Activated CD4-positive, alpha-beta T cell treated with anti-CD3 and anti-CD28 coated beads, Interleukin-2, amount 50 U/mL, for 4 hours (primary cell): ENCODE results near the gene C8G.

Experiments used
- DNase-seq, 2 experiments: peaks; one replicate each; pipeline ENCODE4 v3.0.0-alpha.2; 2020

The C8G gene

DNA sequence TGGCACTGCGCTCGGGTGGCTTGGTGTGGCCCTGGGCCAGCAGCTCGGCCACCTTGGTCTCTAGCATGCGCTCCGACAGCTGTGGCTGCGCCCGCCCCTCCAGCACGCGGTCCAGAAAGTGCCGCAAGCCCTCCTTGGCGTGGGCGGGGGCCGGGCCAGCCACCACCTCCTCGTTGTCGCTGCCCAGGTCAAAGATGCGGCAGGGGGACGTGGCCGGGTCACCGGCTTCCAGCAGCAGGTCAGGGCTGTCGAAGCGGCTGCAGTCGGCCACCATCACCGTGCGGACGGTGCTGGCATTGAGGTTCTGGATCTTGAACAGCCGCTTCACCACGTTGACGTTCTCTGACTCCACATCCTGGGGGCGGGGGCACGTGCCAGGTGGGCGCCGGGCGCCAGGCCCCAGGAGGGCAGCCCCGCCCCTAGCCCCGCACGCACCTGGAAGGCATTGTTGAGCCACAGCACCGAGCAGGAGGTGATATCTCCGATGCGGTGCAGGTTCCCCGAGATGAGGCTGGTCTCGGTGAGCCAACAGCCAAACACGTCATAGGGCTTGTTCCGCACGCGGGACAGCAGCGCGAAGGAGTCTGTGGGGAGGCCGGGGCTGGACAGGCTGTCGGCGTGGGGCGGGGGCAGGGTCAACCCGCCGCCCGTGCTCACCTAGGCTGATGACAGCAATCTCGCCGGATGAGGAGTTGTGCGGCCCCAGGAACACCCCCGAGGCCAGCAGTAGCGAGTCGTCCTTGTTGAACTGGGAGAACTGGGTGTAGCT lies 2.7 kb upstream of the C8G start:
- DNase-seq = no peak

DNA sequence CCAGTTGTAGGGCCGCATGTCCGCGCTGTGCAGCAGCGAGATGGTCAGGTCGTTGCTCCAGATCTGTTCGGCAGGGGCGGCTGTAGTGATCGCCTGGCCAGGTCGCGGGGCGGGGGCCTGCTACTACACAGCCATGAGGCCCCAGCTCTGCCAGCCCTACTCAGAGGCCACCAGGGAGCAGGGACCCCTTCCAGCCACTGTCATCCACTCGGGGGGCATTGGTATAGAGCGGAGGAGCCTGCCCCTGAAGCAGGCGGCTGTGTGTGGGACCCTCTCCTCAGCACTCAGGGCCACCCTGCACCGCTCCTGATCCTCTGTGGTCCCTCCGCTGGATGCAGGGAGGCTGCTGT lies 2.2 kb upstream of the C8G start:
- DNase-seq = no peak

DNA sequence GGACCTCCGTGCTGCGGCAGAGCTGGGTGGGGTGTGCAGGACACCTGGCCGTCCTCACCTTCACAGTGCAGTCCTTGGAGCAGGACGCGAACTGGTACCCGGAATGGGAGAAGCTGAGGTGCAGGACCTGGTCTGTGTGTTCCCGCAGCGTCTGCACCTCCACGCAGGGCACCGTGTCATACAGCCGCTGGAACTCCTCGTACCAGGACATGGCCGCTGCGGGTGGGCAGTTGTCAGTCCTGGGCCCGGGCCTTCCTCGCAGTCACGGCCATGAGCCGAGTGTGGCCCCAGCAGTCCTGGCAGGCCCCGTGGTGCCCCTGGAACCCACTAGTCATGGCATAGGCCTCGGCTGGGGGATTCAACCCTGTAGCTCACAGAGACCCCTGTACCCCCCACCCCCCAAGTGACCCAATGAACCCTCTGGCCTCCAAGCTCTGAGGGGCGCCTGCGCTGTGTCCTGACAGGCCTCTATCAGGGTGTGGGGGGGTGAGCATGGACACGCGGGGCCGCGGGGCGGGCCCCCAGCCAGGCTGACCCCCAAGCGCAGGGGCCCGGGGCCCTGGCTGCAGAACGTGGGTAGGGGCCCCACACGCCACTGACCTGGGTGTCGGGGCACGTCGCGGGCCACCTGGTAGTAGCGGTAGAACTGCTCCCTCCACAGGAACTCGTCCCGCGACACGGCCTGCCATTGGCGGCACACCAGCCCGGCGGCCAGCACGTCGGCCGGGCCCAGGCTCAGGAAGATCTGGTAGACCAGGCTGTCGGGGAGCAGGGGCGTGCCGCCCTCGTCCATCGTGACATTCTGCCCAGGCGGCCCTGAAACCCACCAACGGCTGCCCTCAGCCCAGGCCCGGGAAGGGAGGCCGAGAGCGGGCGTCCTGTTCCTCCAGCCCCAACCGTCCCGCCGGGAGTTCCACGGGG lies 1.5 kb upstream of the C8G start:
- no peak for DNase-seq

DNA sequence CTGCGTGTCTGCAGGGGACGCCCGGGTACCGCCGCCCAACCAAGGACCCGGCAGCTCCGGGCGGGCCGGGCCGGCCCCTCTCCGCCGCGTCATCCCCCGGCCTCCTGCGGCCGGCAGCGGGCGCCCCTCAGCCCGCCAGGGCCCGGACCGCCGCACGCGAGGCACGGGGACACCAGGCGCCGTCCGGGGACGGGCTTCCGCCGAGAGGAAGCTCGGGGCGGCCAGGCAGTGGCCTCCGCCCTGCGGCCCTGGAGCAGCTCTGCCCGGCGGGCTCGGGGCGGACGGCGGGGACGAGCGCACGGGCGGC lies 878 bp upstream of the C8G start:
- no peak for DNase-seq

DNA sequence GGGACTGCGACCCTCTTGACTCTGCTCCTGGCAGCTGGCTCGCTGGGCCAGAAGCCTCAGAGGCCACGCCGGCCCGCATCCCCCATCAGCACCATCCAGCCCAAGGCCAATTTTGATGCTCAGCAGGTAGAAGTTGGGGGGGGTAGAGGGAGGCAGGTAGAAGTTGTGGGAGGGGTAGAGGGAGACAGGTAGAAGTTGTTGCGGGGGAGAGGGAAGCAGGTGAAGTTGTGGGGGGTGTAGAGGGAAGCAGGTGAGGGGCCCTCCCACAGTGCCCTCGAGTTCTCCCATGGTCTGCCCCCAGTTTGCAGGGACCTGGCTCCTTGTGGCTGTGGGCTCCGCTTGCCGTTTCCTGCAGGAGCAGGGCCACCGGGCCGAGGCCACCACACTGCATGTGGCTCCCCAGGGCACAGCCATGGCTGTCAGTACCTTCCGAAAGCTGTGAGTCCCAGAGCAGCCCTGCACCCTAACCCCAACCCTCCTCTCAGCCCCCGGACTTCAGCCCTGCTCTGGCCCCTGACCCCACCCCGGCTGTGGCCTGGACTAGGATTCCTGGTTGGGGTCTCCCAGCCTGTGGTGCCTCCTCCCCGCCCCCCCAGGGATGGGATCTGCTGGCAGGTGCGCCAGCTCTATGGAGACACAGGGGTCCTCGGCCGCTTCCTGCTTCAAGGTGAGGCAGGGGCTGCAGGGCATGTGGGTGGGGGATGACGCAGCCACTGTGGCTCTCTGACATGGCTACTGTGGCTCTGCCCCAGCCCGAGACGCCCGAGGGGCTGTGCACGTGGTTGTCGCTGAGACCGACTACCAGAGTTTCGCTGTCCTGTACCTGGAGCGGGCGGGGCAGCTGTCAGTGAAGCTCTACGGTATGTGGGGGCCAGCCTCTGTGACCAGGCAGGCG lies 537 bp downstream of the C8G start:
- no peak for DNase-seq

DNA sequence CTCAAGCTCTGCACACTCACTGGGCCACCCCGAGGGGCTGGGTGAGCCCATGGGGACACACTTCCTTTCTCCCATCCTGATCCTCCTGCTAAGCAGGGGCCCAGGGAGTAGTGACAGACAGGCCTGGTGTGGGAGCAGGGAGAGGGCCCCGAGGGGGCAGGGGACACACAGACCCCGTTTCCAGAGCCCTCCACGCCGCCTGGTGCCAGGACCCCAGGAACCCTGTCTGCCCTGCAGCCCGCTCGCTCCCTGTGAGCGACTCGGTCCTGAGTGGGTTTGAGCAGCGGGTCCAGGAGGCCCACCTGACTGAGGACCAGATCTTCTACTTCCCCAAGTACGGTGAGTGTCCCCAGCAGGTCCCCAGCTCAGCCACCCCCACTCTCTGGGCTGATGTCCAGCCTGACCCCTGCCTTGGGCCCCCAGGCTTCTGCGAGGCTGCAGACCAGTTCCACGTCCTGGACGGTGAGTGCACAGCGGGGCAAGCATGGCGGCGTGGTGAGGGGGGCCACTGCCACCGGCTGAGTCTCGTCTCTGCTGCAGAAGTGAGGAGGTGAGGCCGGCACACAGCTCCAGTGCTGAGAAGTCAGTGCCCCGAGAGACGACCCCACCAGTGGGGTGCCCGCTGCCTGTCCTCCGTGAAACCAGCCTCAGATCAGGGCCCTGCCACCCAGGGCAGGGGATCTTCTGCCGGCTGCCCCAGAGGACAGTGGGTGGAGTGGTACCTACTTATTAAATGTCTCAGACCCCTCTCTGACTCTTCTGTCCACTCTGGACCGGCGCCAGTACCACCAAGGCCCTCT lies 1.4 kb downstream of the C8G start:
- DNase-seq = no peak

DNA sequence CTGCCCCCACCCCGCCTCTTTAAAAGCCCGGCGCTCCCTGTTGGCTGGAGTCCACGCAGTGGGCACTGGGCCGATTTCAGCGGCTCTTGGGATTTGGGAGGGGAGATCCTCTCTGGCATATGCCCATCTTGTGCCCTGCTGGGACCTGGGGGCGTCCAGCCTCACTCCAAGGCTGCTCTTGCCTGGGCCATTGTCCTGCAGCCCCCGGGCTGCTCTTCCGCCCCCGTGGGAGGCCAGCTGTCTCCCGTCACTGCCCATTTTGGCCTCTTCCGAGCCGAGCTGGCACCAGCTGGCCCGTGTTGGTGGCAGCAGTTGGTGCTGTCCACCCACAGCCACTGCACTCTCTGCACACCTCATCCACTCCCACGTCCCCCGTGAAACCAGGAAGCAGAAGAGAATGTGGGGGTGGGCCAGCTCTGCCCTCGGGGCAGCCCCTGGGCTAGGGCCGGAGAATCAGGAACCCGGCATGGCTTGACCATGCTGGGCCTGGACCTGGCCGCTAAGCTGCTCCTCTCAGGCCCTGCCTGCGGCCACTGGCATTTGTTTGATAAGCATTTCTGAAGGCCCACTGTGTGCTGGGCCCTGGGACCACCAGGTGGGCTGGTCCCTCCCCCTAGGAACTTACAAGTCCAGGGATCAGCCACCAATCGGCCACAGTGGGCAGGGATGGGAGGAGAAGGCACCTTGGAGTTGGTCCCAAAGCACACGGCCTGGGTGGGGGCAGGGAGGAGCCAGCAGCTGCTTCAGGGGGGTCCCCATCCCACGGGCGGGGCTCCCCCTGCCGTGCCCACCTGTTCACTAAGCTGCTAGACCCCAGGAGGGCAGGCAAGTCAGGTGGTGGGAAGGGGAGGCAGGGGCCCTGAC lies 2.2 kb downstream of the C8G start:
- no peak for DNase-seq

DNA sequence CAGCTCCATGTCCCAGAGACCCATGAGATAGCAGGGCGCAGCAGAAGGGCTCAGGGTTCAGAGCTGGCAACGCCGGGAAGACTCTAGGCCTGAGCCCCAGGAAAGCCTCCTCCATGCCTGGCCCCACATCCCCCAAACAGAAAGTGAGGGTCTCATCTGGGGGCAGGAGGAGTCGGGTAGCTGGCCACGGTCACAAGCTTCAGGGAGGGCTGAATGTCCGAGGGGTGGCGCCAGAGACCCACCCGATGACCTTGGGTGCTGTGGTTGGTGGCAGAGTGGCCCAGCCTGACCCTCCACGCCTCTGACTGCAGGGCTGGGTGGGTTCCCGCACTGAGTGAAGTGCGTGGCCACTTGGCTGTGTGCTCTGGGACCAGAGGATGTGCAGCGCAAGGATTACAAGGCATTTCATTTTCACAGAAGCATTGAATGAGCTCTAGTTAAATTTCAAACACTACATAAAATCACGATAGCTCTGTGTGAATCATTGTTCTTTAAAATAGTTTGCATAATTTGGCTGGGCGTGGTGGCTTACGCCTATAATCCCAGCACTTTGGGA lies 3.0 kb downstream of the C8G start:
- DNase-seq = no peak

DNA sequence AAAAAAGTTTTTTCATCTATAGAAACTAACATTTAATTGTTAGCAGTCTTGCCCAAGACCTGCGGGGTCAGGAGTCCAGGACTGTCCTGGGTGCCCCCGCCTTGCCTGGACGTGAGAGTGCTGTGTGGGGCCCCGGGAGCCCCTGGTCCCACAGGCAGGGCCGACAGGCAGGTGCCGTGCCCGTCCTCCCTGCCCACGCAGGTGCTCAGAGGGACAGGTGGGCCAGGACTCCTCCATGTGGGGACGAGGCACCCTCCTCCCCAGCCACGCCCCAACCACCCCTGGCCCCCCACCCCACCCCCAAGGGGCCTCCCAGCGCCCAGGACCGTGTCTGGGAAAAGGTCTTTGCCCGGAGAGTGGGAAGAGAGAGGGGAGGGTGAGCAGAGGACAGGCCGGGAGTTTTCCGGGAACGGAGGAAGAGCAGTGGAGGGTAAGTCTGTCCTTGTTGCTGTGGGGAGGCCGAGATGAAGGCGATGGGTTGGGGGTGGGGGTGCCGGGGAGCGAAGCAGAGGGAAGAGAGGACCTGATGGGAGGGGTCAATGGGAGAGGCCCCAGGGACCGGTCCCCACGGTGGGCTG lies 4.3 kb downstream of the C8G start:
- DNase-seq = no peak

DNA sequence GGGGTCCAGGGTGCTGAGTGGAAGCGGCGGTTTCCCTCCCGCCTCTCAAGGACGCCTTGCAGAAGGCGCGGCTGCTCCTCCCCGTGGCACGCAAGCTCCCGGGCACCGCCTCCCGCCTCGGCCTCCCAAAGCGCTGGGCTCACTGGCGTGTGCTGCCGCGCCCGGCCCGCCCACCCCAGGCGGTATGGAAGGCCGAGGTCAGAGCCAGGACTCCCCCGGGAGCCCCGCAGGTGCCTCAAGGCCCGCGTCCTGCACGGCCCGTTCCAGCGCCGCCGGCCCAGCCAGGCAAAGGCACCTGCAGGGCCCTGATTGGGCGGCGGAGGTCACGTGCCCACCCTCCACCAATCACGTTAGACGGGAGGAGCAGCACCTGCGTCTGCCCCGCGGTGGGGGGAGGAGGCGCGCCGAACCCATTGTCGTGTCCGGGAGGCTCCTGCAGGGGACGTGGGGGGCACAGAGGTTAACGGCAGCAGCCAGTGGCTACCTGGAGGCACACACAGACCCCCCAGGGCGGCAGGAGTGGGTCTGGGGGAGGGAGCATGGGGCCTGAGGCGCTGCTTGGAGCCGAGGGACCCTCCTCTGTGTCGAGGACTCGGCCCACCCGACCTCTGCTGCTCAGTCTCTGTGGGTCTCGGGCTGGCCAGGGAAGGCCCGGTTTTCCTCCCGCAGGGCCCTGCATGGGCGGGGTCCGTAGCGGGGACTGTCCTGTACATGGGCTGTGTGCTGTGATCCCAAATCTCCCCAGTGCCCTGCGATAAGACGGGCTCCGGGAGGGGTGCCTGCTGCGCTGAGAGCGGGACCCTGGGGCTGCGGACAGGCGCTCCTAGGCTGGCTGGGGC lies 5.0 kb downstream of the C8G start:
- peak; percentile 96 for DNase-seq

DNA sequence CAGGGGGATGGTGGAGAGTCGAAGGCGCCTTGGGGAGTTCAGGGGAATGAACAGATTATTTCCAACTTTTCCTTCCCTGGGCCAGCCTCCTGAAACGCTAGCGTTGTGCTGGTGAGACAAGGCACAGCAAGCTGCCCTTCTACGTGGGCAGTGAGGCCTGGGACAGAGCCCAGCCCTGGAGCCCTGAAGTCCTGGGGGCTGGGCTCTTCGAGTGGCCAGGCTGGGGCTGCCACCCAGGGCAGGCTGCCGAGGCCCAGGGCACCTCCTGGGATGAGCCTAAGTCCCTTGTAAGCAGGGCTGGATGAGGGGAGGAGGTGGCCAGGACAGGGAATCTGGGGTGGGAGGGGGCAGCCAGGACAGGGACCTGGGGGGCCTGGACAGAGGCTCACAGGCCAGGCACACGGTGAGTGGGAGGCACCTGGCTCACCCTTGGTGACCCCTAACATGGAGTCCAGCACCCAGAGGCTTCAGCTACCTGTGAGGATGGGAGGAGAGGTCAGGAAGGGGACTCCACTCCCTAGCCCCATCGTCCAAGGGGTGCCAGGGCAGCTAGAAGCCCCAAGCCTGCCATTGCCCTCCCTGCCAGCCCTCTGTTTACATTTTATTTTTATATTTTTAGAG lies 5.7 kb downstream of the C8G start:
- no peak for DNase-seq

DNA sequence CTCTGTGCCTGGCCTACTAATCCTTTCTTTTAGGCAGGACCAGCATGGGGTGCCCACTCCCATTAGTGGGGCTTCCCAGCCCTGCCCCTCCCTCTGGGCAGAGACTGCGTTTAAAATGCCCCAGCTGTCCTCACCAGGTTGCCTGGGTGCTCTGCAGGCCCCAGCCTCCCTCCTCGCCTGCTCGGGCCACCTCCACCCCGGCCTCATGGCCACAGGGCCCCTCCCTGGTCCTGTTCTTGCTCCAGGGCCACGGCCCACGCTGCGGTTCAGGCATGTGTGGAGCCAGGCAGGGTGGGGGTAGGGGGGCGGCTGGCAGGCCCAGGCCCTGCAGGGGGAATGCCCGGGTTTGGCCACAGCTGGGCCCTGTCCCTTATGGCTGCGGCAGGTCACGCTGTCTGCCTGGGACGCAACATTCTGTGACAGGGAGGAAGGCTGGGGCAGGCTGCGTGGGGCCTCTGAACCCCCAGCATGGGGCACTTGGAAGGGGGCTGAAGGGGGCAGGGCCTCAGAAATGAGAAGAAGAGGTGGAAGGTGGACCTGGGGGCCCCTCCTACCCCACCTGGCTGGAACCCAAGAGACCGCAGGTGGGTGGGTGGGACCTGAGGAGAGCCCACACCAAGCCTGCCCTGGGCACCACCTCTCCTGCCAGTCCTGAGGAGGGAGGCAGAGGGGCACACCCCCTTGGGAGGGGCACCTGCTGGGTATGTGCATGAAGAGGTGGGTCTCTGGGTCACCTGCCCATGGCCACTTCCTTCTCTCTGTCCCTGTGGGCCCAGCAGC lies 6.7 kb downstream of the C8G start, which contains the start of gene LCN12:
Gene LCN12 (plus strand): TSS at position 733 of the 780 bp plus-strand sequence. CDS start 55 bp downstream, outside the sequence.
- DNase-seq = no peak

DNA sequence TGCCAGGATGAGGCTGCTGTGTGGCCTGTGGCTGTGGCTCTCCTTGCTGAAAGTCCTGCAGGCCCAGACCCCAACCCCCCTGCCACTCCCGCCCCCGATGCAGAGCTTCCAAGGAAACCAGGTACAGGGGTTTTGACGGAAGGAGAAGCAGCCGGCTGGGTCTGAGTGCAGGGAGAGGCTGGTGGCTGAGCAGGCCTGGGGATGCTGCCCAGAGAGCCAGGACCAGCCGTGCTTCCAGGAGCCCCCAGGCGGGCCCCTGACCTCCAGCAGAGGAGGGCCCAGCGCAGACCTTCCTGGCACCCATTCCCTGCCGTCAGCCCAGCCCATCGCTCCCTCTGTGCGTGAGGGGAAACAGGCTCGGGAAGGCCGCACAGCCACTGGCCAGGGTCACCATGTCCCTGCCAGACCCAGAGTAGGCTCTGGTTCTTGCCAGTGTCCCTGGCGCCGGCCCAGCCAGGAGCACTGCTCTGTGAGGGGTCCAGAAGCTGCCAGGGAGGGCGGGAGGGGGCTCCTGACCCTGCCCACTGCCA lies 7.3 kb downstream of the C8G start:
- DNase-seq = no peak

DNA sequence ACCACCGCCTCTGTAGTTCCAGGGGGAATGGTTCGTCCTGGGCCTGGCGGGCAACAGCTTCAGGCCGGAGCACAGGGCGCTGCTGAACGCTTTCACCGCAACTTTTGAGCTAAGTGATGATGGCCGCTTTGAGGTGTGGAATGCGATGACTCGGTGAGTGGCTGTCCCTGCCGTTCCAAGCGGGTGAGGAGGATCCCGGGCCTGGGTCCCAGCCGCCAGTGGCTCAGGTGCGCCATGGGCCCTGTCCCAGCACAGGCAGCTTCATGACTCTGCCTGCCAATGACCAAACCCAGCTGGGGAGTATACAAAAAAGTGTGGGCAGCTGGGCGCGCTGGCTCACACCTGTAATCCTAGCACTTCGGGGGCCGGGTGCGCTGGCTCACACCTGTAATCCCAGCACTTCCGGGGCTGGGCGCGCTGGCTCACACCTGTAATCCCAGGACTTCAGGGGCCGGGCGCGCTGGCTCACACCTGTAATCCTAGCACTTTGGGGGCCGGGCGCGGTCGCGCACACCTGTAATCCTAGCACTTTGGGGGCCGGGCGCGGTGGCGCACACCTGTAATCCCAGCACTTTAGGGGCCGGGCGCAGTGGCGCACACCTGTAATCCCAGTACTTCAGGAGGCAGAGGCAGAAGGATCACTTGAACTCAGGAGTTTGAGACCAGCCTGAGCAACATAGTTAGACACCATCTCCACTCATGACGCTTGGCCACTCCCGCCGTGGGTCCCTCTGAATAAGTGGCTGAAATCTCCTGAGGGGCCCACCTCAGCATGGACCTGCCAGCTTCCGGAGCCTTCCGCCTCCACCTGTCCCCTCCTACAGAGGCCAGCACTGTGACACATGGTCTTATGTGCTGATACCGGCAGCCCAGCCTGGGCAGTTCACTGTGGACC lies 8.1 kb downstream of the C8G start:
- no peak for DNase-seq

DNA sequence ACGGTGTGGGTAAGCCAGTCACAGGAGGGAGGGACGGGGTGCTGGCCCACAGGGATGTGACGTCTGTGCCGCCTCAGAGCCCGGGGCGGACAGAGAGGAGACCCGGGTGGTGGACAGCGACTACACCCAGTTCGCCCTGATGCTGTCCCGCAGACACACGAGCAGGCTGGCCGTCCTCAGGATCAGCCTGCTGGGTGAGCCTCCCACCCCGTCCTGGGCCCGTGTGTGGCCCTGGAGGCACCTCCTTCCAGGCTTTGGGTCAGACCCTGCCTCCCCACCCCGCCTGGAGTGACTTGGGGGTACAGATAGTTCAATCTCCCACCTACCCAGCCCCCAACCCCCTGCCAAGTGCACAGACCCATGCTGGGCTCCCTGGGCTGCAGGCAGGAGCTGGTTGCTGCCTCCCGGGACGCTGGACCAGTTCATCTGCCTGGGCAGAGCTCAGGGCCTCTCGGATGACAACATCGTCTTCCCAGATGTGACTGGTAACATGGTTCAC lies 8.8 kb downstream of the C8G start:
- DNase-seq = no peak

DNA sequence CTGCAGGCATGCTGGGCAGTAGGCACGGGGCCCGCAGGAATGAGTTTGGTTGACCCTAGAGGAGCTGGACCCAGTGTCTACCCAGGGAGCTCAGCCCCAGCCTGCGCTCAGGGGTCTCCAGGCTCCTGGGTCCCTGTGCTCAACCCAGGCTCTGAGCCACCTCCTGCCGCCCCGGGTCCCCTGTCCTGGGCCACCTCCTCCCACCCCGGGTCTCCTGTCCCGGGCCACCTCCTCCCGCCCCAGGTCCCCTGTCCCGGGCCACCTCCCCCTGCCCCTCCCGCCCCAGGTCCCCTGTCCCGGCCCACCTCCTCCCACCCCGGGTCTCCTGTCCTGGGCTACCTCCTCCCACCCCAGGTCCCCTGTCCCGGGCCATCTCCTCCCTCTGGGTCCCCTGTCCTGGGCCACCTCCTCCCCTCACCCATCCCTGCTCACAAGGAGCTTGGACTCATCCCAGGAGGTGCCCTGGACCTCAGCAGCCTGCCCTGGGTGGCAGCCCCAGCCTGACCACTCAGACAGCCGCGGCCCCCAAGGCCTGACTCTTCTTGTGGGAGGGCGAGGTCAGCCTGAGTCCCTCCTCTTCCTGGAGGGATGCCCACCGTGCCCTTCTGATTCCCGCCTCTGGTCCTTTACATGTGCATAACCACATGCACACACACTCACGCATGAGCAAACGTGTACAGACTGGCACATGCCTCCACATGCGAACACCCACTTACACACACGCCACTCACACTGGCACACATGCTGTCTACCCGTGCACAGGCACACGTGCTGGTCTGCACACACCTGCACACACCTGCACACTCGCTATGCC lies 9.4 kb downstream of the C8G start:
- DNase-seq = no peak
